Prostate gland (tissue), 2 donors: ENCODE results near the gene ATAD2B.

Source experiments
- CTCF ChIP-seq, 4 experiments: fragments of 200-600 bp in 2 of 4; fragments of 450-650 bp in 2 of 4; sonication (generic) in 2 of 4; IDR thresholded peaks; 1 replicate in 3 of 4; 2 replicates in 1 of 4; pipeline ENCODE4 v1.5.1; 2016 to 2019; ENCODE audit warnings: antibody characterized with exemption in 4 of 4, mild to moderate bottlenecking in 2 of 4, moderate library complexity in 2 of 4
- POLR2A ChIP-seq: fragments of 450-650 bp; IDR thresholded peaks from one replicate; pipeline ENCODE4 v1.6.1; 2016; ENCODE audit warnings: antibody characterized with exemption, mild to moderate bottlenecking
- POLR2AphosphoS5 ChIP-seq: sonication (generic); formaldehyde crosslinking; IDR thresholded peaks from one replicate; pipeline ENCODE4 v1.6.1; 2017; ENCODE audit warnings: antibody characterized with exemption

- TF ChIP-seq CTCF (IDR thresholded peaks at IDR 0.05) (no peak), POLR2A (no peak), POLR2AphosphoS5 (no peak)
Measured at GRCh38 chr2:23784971-23785370, 142.0 kb downstream of the ATAD2B start.
